IMR-90 (cell line): ENCODE data around the gene VCPKMT. TPM values are rescaled to one million over a fixed set of nuclear protein-coding genes. Genes with fewer than 3 reads are reported as not detected.

Experiments used
- ATAC-seq: fragments of 200-7000 bp; cut with Tn5 transposase; 2 replicates; pipeline ENCODE4 v1.9.1; 2020; ENCODE audit warnings: low read depth, mild to moderate bottlenecking, moderate library complexity
- BruUV-seq: library from RNA; stranded (reverse); fragments of 400-500 nt; replicated peaks from 2 replicates; lab custom pipeline; 2021; lab: Mats Ljungman, UMichigan
- CTCF ChIA-PET: fragments of 300-600 bp; formaldehyde crosslinking; extraction: SDS; loops from one replicate; lab custom pipeline; 2021; ENCODE audit warnings: antibody characterized with exemption; lab: Yijun Ruan, JAX
- POLR2A ChIA-PET: fragments of 300-600 bp; sonication (Branson Sonifier 250); formaldehyde crosslinking; loops from one replicate; lab custom pipeline; 2022; ENCODE audit warnings: antibody characterized with exemption; ENCODE audit not compliant: unreplicated experiment; lab: Charles Lee
- DNase-seq: peaks from one replicate; pipeline ENCODE4 v3.0.0; 2013
- H2AFZ ChIP-seq: replicated peaks from 2 replicates; pipeline ENCODE3; 2013; ENCODE audit warnings: low read length, mild to moderate bottlenecking; ENCODE audit not compliant: poor library complexity
- H2AK5ac ChIP-seq: 2 replicates; pipeline ENCODE4 v1.6.1; 2013; ENCODE audit warnings: low read depth, low read length, inconsistent platforms
- H2AK9ac ChIP-seq: replicated peaks from 2 replicates; pipeline ENCODE3; 2013; ENCODE audit warnings: mild to moderate bottlenecking, low read depth, low read length, moderate library complexity; ENCODE audit not compliant: poor library complexity
- H2BK120ac ChIP-seq: 2 replicates; pipeline ENCODE4 v1.6.1; 2013; ENCODE audit warnings: low read depth, low read length, inconsistent platforms
- H2BK15ac ChIP-seq: 3 replicates; pipeline ENCODE4 v1.6.1; 2013; ENCODE audit warnings: low read depth, low read length, inconsistent platforms
- H2BK20ac ChIP-seq: 2 replicates; pipeline ENCODE4 v1.6.1; 2013; ENCODE audit warnings: low read depth, mild to moderate bottlenecking, inconsistent platforms, low read length, moderate library complexity
- H2BK5ac ChIP-seq: 2 replicates; pipeline ENCODE4 v1.6.1; 2013; ENCODE audit warnings: mild to moderate bottlenecking, low read depth, low read length, inconsistent platforms; ENCODE audit not compliant: poor library complexity, severe bottlenecking
- H3K14ac ChIP-seq: replicated peaks from 2 replicates; pipeline ENCODE4 v1.6.1; 2013; ENCODE audit warnings: low read depth, low read length, inconsistent platforms
- H3K18ac ChIP-seq: 2 replicates; pipeline ENCODE4 v1.6.1; 2013; ENCODE audit warnings: low read depth, low read length, control low read depth
- H3K23ac ChIP-seq: 2 replicates; pipeline ENCODE4 v1.6.1; 2013; ENCODE audit warnings: low read depth, low read length, inconsistent platforms
- H3K27ac ChIP-seq: 2 replicates; pipeline ENCODE4 v1.5.1; 2013; ENCODE audit warnings: mild to moderate bottlenecking, control low read depth, low read length; ENCODE audit not compliant: insufficient read depth
- H3K27me3 ChIP-seq: 2 replicates; pipeline ENCODE4 v1.6.1; 2013; ENCODE audit warnings: low read length; ENCODE audit not compliant: control insufficient read depth, insufficient read depth
- H3K36me3 ChIP-seq: 2 replicates; pipeline ENCODE4 v1.6.1; 2013; ENCODE audit warnings: low read length, mixed read lengths; ENCODE audit not compliant: control insufficient read depth, insufficient read depth
- H3K4ac ChIP-seq: 2 replicates; pipeline ENCODE4 v1.6.1; 2013; ENCODE audit warnings: low read depth, low read length, inconsistent platforms
- H3K4me1 ChIP-seq: 2 replicates; pipeline ENCODE4 v1.6.1; 2013; ENCODE audit warnings: low read length, mixed read lengths; ENCODE audit not compliant: control insufficient read depth, insufficient read depth
- H3K4me2 ChIP-seq: 2 replicates; pipeline ENCODE4 v1.6.1; 2013; ENCODE audit warnings: low read depth, mild to moderate bottlenecking, control low read depth, low read length, moderate library complexity
- H3K4me3 ChIP-seq: 2 replicates; pipeline ENCODE4 v1.5.1; 2013; ENCODE audit warnings: low read depth, mild to moderate bottlenecking, control low read depth, low read length, moderate library complexity; ENCODE audit not compliant: insufficient read depth
- H3K56ac ChIP-seq: 2 replicates; pipeline ENCODE4 v1.6.1; 2013; ENCODE audit warnings: low read length, inconsistent platforms; ENCODE audit not compliant: insufficient read depth; ENCODE audit errors: extremely low read depth
- H3K79me1 ChIP-seq, 2 experiments: 2 replicates each; pipeline ENCODE4 v1.6.1; 2013; ENCODE audit warnings: low read length in 2 of 2, inconsistent platforms in 1 of 2, low read depth in 1 of 2
- H3K9ac ChIP-seq: 2 replicates; pipeline ENCODE4 v1.6.1; 2013; ENCODE audit warnings: low read depth, low read length, control low read depth
- H3K9me1 ChIP-seq: 2 replicates; pipeline ENCODE4 v1.6.1; 2013; ENCODE audit warnings: low read length, inconsistent platforms; ENCODE audit not compliant: insufficient read depth
- H3K9me3 ChIP-seq: 2 replicates; pipeline ENCODE4 v1.6.1; 2013; ENCODE audit warnings: low read length; ENCODE audit not compliant: control insufficient read depth, insufficient read depth
- H4K20me1 ChIP-seq: 2 replicates; pipeline ENCODE4 v1.6.1; 2013; ENCODE audit warnings: low read length, inconsistent platforms; ENCODE audit not compliant: insufficient read depth
- H4K5ac ChIP-seq: 2 replicates; pipeline ENCODE4 v1.6.1; 2013; ENCODE audit warnings: mild to moderate bottlenecking, low read depth, low read length, control low read depth
- H4K8ac ChIP-seq, 2 experiments: 2 replicates each; pipeline ENCODE4 v1.6.1; 2013; ENCODE audit warnings: low read depth in 2 of 2, low read length in 2 of 2, control low read depth in 1 of 2, inconsistent platforms in 1 of 2
- H4K91ac ChIP-seq: 2 replicates; pipeline ENCODE4 v1.6.1; 2013; ENCODE audit warnings: low read depth, low read length, inconsistent platforms; ENCODE audit not compliant: insufficient read depth
- FOS ChIP-seq: fragments of 150-350 bp; IDR thresholded peaks from 2 replicates; pipeline ENCODE4 v1.6.1; 2016; ENCODE audit warnings: low read depth, low read length
- MAFK ChIP-seq: IDR thresholded peaks from 2 replicates; pipeline ENCODE4 v1.6.1; 2012; ENCODE audit warnings: low read depth, low read length, improper control_type of control experiment
- MAZ ChIP-seq: IDR thresholded peaks from 2 replicates; pipeline ENCODE4 v1.6.1; 2012; ENCODE audit warnings: low read depth, mild to moderate bottlenecking, low read length, improper control_type of control experiment, moderate library complexity, borderline replicate concordance
- MXI1 ChIP-seq: IDR thresholded peaks from 2 replicates; pipeline ENCODE4 v1.6.1; 2012; ENCODE audit warnings: low read depth, mild to moderate bottlenecking, low read length, moderate library complexity, borderline replicate concordance
- POLR2A ChIP-seq: IDR thresholded peaks from 2 replicates; pipeline ENCODE4 v1.6.1; 2012; ENCODE audit warnings: mild to moderate bottlenecking, low read depth, low read length
- RAD21 ChIP-seq: IDR thresholded peaks from 2 replicates; pipeline ENCODE4 v1.6.1; 2012; ENCODE audit warnings: low read length, improper control_type of control experiment
- RFX5 ChIP-seq: IDR thresholded peaks from 2 replicates; pipeline ENCODE4 v1.8.0; 2012; ENCODE audit warnings: low read depth, mild to moderate bottlenecking, low read length, moderate library complexity
- WGBS, 2 experiments: methylation state at CpG; one replicate each; pipeline versions ENCODE4 v1.1.5 to v1.1.7; 2013; ENCODE audit warnings: missing lambda C conversion rate in 2 of 2; ENCODE audit not compliant: insufficient read length in 1 of 2; ENCODE audit errors: extremely low coverage in 2 of 2; 5-methylcytosine and 5-hydroxymethylcytosine counted together
- dilution Hi-C: fragments of 300-500 bp; cut with HindIII; formaldehyde crosslinking; loops from one replicate; pipeline ENCODE4 v1.14.3; 2018; ENCODE audit warnings: low sequenced_read_pairs; ENCODE audit not compliant: unreplicated experiment
- in situ Hi-C: fragments of 300-500 bp; cut with MboI; formaldehyde crosslinking; loops from 3 replicates; pipeline ENCODE4 v1.14.3; 2019; ENCODE audit warnings: low sequenced_read_pairs, inconsistent platforms, mixed read lengths
- intact Hi-C: fragments of 100-400 bp; cut with micrococcal nuclease; formaldehyde crosslinking; loops from 2 replicates; pipeline ENCODE4 v1.10.0; 2022
- polyA plus RNA-seq, 3 experiments: library from polyadenylated mRNA; depleted of rRNA; stranded (reverse); fragments of >200 nt; gene quantifications; 2 replicates each; pipeline ENCODE4 v1.2.3, GENCODE V29; 2012; ENCODE audit warnings: low replicate concordance in 1 of 3
- total RNA-seq: library from RNA; depleted of rRNA; stranded (reverse); fragments of >200 nt; gene quantifications from 2 replicates; pipeline ENCODE4 v1.2.3, GENCODE V29; 2012
- TF ChIP-seq, protein P1 (sequence below): fragments of 150-350 bp; IDR thresholded peaks from 2 replicates; pipeline ENCODE4 v1.6.1; 2017; ENCODE audit warnings: mild to moderate bottlenecking, antibody characterized with exemption, low read length, low read depth

VCPKMT gene
- total and polyA plus RNA-seq, 2 of the 4 experiments (the other 2 are of a cell fraction), result 2.5 to 4.7 TPM

DNA sequence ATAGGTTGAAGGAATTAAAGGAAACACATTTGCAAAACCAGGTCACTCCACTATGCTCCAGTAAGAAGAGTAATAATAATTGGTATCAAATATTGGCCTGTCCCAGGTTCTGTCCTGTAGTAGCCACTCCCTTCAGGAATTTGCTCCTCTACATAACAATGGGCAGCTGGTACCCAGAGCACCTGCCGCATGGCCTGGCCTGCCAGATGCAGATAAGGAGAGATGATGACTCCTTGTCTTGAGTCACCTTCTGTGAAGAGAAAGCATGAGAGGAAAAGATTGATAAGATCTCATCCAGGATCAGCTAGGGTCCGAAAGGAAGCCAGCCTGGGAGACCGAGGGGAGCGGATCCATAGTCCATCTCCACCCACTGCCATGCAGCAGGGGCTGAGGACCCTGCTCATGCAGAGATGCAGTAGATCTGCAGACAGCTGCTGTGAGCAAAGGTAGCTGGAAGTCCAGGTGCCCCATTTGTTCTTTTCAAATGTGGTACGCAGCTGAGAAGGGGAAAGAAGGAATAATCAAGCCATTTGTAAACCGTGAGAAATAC lies 24.3 kb downstream of the VCPKMT start:
- Histone ChIP-seq H3K27ac (no peak overlapping the region), H3K4me2 (no peak overlapping the region), H2BK5ac (no peak overlapping the region), H3K23ac (no peak overlapping the region), H3K36me3 (peaks cover 1% of the 10 kb centered on the region; the same call in 1 of the 2 replicates), H2AFZ (no peak overlapping the region), H4K20me1 (no peaks in the 10 kb centered on the region), H3K4ac (no peak overlapping the region), H3K9me1 (no peaks in the 10 kb centered on the region), H2AK9ac (no peak overlapping the region), H3K27me3 (no peaks in the 10 kb centered on the region), H3K79me1 (no peaks in the 10 kb centered on the region), H4K91ac (no peak overlapping the region), H3K4me1 (no peaks in the 10 kb centered on the region), H3K14ac (no peak overlapping the region), H2AK5ac (no peak overlapping the region), H3K56ac (no peak overlapping the region), H3K18ac (no peak overlapping the region), H3K9ac (no peak overlapping the region), H2BK120ac (no peak overlapping the region), H4K8ac (no peak overlapping the region), H3K4me3 (no peak overlapping the region), H2BK20ac (no peak overlapping the region), H3K9me3 (no peaks in the 10 kb centered on the region), H2BK15ac (no peak overlapping the region), H4K5ac (no peak overlapping the region)
- no peak for ATAC-seq
- TF ChIP-seq POLR2A, result no peak
- no peak for TF ChIP-seq RFX5
- TF ChIP-seq, protein P1, sequence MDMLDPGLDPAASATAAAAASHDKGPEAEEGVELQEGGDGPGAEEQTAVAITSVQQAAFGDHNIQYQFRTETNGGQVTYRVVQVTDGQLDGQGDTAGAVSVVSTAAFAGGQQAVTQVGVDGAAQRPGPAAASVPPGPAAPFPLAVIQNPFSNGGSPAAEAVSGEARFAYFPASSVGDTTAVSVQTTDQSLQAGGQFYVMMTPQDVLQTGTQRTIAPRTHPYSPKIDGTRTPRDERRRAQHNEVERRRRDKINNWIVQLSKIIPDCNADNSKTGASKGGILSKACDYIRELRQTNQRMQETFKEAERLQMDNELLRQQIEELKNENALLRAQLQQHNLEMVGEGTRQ, result no peak
- no peak for TF ChIP-seq RAD21
- no peak for TF ChIP-seq MAFK
- no peak for TF ChIP-seq FOS
- TF ChIP-seq MAZ, result no peak
- no peak for TF ChIP-seq MXI1
- BruUV-seq, result no TSS peak
- intact Hi-C loops (no loop called here), in situ Hi-C loops (loop anchor here (5.0 kb wide), 1 partner anchor 225 kb away; no protein-coding TSS in a partner anchor), dilution Hi-C loops (no loop called here)
- no CpG with 5 or more reads among the region's 6 CpGs for WGBS, 2 experiments
- POLR2A ChIA-PET, result no interaction called here
- CTCF ChIA-PET, result no interaction called here
- no peak for DNase-seq
